Activated gamma-delta T cell treated with Interleukin-2 at 50 U/mL for 16 hours (primary cell): Measurements from ENCODE around the gene LRTM2.

Experiments
- DNase-seq: peaks from one replicate; pipeline ENCODE4 v3.0.0-alpha.2; 2020

LRTM2 gene

DNA sequence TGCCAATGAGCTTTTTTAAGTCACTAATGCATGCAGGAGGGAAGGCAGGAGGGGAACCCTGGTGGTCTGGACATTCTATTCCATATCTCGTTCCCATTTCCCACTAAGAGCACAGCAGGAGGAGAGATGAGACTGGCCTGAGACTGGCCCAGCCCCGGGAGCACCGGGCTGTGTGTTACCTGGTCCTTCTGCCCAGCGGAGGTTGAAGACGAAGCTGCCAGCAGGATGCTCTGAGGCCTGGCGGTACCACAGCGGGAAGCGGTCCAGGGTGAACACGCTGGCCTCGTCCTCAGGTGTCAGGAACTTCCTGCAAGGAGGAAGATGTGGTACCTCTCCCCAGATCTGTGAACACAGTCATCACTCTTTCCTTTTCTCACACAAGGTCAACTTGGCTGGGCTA is 23.9 kb downstream of the LRTM2 start:
- no peak for DNase-seq

DNA sequence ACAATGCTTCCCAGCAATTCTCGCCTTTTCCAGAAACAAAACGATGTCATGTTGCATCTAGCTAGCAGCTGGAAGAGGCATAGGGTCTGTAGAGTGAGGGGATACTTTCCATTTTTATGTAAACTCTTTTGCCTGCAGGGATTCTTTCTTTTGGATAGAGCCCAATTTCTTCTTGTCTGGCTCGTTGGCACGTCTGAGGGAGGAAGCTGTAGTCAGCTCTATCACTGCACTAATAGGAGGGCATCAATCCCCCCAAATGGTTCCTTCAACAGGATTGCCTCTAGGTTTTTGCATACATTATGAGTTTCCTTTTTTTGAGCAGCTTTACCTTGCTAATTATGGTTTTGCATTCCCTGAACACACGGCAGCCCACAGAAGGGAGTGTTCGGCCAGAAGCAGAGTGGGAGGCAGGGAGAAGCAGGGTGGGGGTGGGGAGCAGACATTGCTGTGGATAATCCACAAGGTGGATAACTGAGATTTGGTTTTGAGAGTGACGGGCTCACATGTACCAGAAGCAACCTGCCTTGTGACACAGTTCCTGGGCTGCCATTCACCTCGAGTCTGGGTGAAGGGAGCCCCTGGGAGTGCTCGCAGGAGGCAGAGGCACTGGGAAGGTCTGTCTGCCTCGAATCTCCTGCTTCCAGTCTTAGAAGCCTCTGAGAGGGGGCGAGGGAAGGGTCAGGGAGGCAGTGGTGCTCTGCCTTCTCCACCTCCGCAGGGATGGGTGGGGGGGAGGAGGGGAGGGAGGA is 24.5 kb downstream of the LRTM2 start:
- DNase-seq = no peak

DNA sequence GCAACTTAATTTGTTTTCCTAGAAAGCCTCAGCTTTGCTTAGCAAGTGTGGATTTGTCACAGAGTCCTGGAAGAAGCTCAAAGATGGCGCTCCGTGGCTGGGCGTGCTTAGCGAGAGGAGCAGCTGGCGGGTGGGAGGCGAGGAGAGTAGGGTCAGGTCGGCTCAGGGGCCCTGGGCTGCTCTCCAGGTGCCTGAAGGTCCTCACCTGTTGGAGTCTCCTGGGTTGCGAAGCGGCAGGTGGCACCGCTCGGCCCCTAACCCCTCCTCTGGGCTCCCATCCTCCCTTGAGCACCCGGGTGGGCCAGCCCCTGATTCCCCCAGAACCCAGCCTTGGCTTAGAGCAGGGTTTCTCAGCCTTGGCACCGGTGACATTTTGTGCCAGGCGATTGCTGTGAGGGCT is 25.1 kb downstream of the LRTM2 start:
- no peak for DNase-seq

DNA sequence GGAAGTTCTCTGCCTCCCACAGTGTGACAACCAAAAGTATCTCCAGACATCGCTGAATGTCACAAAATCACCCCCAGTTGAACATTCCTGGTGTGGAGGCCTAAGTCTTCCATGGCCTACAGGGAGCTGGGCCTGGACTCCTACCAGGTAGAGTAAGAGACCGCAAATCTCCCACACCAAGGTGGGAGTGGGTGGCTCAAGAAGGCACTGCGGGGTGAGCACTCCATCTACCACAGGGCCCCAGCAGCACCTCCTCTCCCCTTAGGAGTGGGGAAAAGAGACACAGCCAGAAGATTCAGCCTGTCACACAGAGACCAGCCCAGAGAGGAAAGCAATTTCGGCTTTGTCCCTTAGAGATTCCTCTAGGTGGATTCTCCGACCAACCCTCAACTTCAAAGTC is 25.5 kb downstream of the LRTM2 start:
- no peak for DNase-seq

DNA sequence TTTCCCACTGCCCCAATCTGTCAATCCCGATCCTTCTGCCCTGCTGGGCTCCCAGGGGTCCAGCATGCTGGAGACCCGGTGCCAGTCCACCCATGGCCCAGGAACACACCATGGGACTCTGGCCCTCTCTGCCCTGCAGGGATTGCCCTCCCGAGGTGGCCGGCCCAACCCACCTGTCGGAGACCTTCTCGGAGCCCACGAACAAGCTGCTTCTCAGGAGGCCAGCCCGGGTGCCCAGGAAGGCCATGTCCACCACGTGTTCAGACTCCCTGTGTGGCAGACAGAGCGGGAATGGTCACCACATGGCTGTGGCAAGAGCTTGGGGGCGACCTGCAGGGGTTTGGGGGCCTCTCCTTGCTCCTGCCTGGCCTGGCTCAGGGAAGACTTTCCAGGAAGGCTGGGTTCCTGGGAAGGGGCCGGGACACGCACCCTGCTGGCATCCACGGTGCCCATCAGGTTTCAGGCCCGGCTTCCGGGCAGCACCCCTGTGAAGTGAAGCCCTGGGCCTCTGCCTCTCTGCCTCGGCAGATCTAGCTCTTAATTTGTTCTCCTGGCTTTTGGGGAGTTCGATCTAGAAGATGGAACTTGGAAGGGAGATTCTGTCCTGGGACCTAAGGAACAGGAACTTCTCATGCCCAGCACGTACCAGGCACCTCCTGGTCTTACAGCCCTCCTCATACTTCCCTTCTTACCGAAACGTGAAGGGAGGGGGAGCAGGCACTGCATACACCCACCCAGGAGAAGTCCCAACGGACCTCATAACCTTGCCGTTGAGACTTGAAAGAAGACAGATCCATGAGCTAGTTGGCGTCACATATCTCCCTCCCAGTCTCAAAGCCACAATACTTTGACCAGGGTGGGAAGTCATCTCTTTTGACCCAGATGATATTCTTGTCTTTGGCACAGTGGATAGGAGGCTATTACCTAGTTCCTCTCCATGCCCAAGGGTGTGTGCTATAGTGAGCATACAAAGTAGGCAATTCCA is 26.3 kb downstream of the LRTM2 start:
- DNase-seq = no peak

DNA sequence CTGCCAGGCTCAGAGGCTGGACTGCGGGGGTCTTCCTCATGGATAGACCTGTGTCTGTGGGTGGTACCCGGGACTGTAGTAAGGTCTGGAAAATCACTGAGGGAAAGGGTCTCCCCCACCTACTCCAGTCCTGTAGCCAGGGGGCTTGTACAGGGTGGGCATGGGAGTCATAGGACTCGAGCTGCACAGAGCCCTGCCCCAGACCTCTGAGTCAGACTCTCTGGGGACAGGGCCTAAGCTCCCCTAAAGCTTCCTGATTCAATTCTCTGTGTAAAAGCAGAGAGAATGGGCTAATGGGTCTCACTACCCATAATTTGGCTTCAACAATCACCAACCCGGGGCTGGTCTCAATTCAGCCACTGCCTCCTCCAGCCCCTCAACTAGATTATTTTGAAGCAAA is 27.0 kb downstream of the LRTM2 start:
- no peak for DNase-seq

DNA sequence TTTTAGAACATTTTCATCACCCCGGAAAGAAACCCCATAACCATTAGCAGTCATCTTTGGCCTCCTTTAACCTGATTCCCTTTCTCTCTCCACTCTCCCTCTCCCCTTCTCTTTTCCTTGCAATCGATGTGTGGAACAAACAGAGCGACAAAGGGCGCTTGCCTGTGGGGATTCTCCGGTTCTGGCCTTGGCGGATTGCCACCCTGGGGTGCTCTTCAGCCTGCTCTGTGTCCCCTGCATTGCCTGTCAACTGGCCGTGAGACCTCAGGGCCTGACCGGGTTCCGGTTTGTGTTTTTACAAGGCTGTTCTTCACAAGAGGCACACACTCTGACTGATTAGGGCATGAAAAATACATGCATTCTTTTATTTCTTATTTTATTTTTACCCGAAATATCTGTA is 27.8 kb downstream of the LRTM2 start:
- no peak for DNase-seq

DNA sequence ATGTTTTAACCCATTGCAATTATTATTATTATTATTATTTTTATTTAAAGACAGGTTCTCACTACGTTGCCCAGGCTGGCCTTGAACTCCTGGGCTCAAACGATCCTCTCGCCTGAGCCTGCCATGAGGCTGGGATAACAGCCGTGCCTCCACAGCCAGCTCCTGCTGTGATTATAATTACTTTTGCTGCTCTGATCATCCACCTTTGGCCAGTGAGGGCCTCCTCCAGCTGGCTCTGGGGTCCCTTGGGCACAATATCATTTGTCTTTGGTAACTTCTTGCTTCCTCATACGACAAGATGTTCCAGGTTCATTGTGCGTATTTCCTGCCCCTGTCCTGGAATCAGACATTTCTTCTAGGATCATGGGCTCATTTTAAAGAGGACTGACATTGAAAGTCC is 28.4 kb downstream of the LRTM2 start:
- DNase-seq = no peak

DNA sequence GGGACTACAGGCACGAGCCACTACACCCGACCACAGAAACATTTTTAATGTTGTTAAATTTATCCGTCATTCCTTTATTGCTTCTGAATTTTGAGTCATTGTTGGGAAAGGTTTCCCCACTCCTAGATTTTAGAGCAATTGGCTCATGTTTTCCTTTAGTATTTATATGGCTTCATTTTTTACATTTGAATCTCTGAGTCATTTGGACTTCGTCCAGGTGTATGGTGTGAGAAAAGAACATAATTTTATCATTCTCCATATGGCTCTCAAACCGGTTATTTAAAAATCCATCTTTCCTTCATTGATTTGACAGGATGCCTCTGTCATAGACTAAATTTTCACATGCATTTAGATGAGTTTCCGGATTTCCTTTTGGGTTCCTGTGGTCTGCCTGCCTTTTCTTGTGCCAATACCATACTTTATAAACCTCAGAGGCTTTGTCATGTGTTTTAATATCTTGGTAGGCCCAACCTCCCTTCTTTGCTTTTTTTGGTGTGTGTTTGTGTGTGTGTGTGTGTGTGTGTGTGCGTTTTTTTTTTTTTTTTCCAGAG is 30.9 kb downstream of the LRTM2 start:
- DNase-seq = no peak

DNA sequence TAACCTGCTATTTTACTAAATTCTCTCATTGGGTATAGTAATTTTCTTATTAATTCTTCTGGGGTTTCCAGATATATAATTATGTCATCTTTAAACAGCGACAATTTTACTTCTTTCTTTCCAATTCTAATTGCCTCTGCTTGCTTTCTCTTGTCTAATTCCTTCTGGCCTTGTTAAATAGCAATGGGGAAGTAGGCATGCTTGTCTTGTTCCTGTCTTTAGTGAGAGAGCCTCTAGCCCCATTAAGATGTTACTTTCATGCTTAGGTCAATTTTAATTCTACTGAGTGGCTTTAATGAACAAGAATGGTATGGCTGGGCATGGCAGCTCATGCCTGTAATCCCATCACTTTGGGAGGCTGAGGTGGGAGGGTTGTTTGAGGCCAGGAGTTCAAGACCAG is 31.7 kb downstream of the LRTM2 start:
- no peak for DNase-seq

DNA sequence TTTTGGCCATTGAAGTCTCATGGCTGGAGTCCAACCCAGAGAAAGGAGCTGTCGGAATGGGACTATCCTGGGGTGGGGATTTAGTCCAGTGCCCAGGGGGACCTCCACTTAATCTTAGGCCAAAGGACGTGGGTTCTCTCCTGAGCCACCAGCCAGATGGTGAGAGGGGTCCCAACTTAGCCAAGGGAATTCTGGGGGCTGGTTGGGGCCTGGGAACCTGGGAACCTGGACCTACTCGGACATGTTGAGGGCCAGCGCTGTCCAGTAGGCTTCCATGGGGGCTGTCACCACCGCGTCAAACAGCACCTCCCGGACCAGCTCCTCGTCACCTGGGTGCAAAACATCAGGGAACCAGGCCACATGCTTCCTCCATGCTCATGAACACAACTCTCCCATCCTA is 33.4 kb downstream of the LRTM2 start:
- DNase-seq = no peak

DNA sequence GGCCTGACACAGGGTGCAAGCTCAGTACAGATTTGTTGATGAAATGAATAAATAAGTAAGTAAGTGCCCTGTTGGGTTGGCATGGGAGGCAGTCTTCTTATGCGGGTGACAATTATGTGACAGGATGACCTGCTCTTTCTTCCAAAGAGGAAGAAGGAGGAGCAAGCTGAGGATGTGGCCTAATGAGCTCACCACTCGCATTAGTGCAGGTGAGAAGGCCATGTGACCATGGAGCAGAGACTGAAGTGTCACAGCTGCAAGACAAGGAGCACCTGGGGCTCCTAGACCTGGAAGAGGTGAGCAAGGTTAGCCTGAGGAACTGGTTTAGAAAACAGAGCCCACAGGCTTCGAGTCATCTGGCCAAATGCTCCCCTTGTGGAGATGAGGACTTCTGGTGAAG is 34.9 kb downstream of the LRTM2 start:
- no peak for DNase-seq

DNA sequence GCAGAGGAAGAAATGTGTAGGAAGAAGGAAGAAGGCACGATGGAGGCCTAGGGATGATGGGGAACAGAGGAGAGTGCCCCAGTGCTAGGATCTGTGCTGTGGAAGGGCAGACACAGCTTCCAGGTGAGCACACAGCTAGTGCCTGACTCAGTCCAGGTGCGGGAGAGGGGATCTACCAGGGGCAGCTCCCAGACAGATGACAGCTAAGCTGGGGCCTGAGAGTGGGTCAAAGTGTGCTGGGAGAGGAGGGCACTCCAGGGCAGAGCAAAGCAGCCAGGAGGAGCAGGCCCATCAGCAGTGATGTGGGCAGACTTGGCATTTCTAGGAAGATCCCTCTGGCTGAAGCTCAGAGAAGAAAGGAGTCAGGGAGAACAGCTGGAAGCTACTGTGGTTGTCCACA is 36.7 kb downstream of the LRTM2 start:
- DNase-seq = no peak

DNA sequence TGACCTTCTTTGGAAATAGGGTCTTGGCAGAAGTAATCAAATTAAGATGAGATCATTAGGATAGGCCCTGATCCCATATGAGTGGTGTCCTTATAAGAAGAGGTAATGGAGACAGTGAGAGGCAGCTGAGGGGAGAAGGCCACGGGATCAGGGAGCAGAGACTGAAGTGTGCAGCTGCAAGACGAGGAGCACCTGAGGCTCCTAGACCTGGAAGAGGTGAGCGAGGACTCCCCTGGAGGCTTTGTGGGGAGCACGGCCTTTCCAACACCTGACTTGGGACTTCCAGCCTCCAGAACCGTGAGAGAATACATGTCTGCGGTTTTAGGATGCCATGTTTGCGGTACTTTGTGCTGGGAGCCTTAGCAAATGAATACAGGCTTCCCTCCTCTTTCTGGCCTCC is 37.5 kb downstream of the LRTM2 start:
- no peak for DNase-seq

DNA sequence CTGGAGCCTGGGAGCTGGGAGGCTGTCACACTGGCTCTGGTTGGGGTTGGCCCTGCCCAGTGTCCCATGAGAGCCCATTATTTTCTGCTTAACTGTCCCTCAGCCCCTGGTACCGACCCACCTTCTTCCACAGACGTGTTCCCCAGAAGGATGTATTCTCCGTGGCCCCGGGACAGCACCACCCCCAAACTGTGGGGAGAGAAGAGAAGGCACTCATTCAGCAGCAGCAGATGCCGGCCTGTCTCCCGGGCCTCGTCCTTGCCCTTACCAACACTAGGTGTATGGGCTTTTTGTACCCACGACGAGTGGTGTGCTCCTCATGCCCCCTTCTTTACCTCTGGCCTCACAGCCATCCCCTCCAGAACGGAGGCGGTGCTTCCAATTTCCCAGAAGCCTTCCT is 38.1 kb downstream of the LRTM2 start:
- DNase-seq = no peak

DNA sequence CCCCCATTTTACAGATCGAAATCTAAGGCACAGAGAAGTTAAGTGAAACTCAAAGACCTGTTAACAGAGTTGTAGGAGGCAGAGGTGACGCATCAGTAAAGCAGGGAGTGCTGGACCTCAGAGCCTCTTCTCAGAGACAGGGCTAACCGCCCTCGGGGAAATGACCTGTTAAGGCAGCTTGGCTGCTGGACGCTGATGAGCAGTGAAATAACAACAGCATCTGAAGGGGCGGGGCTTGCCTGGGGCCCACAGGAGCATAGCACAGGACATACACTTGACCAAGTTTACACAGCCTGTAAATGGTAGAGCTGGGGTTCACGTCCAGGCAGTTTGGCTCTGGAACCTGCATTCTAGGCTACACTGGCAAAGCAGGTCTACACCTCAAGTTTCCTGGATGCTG is 39.3 kb downstream of the LRTM2 start:
- DNase-seq = no peak

DNA sequence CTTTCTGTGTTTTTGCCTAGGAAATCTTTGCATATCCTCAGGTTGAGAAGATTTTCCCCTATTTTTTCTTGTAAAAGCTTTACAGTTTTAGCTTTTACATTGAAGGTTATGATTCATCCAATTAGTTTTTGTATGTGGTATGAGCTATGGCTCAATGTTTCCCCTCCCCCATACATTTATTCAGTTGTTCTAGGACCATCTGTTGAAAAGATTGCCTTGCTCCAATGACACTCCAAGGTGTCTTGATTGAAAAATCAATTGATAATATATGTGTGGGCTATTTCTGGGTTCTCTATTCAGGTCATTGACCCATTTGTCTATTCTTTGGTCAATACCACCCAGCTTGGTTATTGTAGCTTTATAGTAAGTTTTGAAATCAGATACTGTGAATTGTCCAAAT is 42.6 kb downstream of the LRTM2 start:
- DNase-seq = no peak

DNA sequence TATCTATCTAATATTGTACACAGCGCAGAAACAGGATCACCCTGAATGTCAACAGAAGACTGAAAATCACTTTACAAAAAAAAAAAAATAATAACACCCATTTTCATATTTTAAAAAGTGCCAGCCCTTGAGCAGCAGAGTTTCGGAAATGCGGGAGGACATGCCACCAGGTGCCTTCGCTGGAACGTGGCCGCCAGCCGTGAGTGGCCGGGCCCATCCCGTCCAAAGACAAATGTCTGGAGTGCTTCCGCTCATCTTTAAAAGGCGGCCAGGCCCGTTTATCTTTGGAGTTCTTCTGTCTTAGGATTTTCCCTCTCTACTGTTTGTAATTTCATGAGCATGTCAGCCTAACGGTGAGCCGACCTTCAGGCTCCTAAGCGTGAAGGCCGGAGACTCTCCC is 43.5 kb downstream of the LRTM2 start:
- DNase-seq = no peak

DNA sequence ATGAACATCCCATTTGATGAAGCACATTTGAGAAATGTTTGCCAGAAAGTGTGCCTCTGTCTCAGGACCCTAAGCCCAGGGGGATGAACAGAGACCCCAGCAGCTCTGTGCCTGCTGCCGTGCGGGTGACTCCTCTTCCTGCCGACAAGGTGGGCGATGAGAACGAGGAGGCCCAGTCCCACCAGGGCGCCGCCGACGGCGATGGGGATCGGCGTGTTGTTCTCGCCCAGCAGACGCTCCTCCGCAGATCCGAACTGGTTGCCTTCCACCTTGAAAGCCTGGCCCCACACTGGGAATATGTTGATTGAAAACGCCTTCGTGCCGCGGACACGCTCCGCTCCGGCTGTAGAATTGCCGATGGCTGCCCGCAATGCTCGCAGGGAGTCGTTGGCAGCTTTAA is 44.1 kb downstream of the LRTM2 start:
- DNase-seq = no peak

DNA sequence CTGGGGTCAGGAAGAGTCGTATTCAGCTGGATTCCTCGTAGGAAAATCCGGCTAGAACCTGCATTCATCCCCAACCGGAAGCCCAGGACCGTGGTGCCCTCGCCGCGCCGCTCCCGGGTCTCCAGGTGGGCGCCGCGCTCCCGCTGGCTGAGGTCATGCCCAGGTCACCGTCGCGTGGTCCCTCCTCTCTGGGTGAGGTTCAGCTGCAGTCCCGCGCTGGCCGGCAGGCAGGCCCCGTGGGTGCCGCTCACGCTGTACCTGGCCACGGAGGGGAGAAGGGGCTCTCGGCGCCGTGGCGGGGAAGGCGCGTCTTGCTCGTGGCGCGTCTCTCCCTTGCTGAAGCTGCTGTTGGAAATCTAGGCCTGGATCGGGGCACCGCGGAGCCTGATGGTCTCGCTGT is 44.5 kb downstream of the LRTM2 start:
- no peak for DNase-seq

DNA sequence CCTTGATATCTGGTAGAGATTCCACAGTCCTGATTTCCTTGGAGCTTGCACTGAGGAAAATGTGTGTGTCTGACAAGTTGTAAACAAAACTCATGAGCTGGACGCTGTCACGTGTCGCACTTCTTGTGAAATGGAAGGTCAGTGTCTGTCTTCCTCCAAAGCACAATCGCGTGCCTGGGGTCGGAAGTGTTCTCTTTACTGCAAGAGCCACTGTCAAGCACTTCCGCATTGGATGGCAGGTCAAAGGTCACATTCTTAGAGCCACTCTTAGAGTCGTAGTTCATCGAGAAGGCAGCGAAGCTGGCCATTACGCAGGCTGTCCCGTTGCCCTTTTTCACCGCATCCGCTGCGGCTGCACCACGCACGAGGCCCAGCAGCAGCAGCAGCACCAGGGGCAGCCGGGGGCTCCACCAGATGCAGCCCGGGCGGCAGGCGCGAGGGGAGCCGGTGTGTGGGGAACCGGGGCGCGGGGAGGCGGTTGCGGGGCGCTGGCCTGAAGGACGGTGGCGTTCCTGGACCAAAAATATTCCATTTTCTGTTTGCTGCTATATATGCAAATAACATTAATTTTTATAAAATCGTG is 45.0 kb downstream of the LRTM2 start:
- no peak for DNase-seq

DNA sequence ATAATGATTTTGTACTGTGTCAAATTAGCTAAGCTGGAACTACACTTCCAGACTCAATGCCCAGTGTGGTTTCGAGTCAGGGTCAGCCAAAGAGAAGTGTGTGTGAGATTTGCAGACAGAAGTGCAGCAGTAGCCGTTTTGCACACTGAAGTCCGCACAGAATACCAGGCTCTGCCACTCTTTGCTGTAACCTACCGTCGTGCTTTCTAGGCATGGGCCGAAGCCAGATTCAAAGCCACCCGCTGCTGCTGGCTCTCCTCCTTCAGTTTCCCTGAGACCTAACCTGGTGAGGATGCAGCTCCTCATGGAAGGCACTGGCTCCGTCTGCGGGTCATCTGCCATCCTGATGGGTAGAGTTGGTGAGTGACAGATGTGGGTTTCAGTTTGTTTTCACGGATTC is 48.8 kb downstream of the LRTM2 start:
- DNase-seq = no peak

DNA sequence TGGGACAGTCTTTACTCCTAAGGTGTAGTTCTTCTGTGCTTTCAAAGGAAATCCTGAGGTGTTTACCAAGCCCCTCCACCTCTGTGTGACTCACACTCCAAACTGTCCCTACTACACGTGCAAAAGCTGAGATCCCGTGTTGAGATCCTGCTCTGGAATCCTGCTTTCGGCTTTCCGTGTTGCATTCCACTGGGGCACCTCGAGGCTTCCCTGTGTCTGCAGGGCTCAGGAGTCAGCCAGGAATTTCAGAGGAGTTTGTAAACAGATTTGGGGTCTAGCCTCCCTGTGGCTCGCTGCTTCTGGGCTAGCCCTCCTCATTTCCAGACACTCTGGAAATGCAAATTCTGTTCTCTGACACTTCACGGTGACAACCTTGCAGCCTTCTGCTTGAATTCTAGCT is 49.7 kb downstream of the LRTM2 start:
- no peak for DNase-seq
